GM19239 (cell line): ENCODE data around the gene FKBP2.

ENCODE experiments used
- DNase-seq: peaks from one replicate; pipeline ENCODE4 v3.0.0; 2011; ENCODE audit warnings: low spot score; ENCODE audit not compliant: insufficient read length
- FAIRE-seq: peaks from 2 replicates; lab custom pipeline; 2011; peaks lifted over from hg19 to GRCh38; lab: Jason Lieb, UNC

FKBP2 gene

DNA sequence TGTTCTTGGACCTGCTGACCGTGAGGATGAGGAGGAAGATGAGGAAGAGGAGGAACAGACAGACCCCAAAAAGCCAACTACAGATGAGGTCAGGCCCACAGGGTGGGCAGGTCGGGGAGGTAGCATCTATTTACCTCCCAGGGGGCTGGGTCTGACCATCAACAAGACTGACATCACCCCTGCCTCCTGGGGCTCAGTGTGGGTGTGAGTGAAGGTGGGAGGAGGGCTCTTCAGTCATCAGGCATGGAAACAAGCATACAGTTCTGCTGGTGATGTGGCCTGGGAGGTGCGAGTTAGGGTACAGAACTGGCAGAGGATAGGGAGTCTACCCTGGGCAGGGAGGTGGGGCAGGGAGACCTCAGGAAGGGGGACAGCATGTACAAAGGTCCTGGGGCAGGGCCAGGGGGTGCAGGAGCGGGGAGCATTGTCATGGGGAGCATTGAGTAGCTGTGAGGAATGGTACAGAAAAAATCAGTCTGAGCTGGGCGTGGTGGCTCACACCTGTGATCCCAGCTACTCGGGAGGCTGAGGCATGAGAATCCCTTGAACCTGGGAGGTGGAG, 19.3 kb downstream of the FKBP2 start:
- DNase-seq (no peak), FAIRE-seq (no peak)

DNA sequence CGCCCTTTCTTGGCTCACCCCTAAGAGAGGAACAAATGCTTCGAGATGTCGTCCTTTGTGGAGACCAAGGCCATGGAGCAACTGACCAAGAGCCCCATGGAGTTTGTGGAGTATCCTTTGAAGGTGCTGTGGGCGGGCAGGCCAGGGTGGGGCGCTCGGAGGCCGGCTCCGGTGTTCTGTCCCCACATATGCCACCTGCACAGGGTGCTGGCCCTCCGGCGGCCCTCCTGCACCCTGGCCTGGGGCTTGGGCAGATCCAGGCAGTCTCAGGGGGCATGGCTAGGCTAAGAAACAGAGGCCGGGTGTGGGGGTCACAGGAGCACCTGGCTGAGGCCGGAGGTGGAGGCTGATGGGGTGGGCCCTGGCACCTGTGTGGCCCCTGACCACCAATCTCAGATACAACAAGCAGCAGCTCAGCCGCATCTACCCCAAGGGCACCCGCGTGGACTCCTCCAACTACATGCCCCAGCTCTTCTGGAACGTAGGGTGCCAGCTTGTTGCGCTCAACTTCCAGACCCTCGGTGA, 20.7 kb downstream of the FKBP2 start:
- FAIRE-seq (no peak), DNase-seq (no peak)

DNA sequence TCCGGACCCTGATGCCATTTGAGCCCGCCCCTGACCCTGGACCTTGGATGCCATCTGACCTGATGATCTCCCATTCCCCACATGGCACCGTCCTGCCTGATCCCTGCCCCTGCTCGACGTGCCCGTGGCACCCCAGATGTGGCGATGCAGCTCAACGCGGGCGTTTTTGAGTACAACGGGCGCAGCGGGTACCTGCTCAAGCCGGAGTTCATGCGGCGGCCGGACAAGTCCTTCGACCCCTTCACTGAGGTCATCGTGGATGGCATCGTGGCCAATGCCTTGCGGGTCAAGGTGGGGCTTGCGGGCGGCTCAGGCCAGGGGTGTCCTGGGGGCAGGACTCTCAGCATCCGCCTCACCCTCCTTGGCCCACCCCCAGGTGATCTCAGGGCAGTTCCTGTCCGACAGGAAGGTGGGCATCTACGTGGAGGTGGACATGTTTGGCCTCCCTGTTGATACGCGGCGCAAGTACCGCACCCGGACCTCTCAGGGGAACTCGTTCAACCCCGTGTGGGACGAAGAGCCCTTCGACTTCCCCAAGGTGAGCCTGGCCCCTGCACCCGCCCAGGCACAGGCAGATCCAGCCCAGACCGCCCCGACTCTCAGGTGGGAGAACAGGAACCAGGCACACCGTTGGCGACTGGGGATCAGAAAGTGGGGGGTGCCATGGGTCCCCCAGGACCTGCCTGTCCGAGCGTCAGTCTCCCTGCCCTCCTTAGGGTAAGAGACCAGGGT, 21.5 kb downstream of the FKBP2 start:
- DNase-seq, result no peak
- FAIRE-seq, result no peak

DNA sequence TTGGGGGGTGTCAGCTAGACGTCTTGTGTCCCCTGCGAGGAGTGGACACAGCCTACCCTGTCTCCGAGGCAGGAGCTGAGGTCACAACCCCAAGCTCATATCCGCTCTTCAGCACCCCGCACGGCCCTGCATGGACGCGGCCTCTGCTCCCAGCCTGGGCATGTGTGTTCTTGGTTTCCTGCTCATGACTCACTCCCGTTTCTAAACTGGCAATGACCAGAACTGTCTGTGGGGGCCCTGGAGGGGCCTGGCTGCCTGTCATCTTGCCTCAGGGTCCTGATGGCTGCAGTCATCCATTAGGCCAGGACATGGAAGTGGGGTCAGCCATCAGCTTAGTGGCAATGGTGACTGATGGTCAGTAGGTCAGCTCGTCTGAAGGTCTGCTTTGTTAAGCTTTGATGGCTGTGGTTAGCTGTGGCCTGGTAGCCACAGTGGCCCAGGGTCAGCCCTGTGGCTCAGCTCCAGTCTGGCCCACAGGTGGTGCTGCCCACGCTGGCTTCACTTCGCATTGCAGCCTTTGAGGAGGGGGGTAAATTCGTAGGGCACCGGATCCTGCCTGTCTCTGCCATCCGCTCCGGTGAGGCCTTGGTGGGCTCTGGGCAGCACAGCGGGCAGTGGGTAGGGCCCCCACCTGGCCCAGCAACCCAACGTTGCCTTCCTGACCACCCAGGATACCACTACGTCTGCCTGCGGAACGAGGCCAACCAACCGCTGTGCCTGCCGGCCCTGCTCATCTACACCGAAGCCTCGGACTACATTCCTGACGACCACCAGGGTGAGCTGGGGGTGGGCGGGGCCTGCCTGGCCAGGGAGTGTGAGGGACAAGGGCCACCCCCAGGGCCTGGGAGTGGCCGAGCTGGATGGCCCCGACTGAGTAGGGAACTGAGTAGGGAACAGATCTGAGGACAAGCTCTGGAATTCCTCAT, 22.4 kb downstream of the FKBP2 start:
- FAIRE-seq, result no peak
- DNase-seq, result no peak

DNA sequence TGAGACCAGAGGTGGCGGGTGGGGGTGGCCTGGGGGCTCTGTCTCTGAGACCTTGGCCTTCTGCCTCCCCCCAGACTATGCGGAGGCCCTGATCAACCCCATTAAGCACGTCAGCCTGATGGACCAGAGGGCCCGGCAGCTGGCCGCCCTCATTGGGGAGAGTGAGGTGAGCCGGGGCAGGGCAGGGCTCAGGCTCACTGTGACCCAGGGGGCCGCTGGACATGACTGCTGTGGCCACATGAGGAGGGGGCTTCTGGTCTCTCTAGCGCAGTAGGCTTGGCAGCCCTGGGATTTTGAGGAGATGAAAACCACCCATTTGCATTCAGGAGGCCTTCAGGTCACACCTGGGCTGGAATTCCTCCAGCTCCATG, 23.0 kb downstream of the FKBP2 start:
- FAIRE-seq, result no peak
- no peak for DNase-seq

DNA sequence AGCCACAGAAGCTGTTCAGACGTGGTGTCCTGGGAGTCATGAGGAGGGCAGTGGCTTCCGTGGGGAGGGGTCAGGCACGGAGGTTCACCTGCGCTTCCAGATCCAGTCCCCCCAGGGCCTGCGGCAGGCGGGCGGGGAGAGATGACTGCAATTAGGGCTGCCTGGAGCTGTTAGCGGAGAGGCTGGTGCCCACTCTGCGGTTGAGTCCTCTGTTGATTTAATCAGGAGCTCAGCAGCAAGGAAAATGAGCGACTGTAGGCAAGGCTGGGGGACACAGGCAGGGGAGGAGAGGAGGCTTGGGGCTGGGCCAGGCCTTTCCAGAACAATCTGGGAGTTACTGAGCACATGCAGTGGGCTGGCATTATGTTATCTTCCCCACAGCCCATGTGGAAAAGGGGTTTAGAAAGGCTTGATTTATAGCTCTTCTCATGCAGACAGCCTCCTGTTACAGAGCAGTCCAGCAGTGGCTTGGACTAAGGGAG, 23.5 kb downstream of the FKBP2 start:
- FAIRE-seq (no peak), DNase-seq (no peak)

DNA sequence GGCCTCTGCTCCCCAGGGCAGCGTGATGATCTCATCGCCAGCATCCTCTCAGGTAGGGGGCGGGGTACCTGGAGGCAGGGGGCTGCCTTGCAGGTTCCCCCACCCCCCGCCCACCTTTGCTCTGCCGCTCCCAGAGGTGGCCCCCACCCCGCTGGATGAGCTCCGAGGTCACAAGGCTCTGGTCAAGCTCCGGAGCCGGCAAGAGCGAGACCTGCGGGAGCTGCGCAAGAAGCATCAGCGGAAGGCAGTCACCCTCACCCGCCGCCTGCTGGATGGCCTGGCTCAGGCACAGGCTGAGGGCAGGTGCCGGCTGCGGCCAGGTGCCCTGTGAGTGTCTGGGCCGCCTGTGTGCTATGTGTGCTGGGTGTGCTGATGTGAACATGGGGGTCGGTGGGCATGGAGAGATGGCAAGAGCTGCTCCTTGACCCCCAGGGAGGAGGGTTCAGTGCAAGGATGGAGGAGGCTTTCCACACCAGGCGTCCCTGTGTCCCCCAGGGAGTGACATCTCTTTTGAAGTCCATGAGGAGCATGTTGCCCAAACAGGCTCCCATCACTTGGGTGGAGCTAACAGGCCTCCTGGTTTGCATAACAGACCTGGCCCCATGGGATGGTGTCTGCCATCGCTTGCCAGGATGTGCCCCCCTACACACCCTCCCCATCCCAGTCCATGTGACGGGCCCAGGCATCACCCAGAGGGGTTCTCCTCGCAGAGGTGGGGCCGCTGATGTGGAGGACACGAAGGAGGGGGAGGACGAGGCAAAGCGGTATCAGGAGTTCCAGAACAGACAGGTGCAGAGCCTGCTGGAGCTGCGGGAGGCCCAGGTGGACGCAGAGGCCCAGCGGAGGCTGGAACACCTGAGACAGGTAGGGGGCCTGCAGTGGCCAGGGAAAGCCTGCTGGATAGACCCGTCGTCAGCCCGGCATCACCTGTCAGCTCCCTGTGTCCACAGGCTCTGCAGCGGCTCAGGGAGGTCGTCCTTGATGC, 24.6 kb downstream of the FKBP2 start:
- DNase-seq (no peak), FAIRE-seq (no peak)

DNA sequence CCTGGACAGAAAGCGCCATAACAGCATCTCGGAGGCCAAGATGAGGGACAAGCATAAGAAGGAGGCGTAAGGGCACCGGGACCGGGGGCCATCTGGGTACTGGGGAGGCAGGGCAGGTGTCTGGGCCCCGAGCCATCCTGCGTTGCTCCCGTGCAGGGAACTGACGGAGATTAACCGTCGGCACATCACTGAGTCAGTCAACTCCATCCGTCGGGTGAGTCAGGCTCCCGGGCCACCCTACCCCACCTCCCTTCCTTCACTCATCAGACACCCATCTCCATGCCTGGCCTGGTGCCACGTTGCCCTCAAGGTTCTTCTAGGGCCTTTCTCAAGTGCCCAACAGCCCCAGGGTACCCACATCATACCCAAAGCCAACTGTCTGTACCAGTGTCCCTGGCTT, 25.4 kb downstream of the FKBP2 start:
- no peak for FAIRE-seq
- DNase-seq, result no peak

DNA sequence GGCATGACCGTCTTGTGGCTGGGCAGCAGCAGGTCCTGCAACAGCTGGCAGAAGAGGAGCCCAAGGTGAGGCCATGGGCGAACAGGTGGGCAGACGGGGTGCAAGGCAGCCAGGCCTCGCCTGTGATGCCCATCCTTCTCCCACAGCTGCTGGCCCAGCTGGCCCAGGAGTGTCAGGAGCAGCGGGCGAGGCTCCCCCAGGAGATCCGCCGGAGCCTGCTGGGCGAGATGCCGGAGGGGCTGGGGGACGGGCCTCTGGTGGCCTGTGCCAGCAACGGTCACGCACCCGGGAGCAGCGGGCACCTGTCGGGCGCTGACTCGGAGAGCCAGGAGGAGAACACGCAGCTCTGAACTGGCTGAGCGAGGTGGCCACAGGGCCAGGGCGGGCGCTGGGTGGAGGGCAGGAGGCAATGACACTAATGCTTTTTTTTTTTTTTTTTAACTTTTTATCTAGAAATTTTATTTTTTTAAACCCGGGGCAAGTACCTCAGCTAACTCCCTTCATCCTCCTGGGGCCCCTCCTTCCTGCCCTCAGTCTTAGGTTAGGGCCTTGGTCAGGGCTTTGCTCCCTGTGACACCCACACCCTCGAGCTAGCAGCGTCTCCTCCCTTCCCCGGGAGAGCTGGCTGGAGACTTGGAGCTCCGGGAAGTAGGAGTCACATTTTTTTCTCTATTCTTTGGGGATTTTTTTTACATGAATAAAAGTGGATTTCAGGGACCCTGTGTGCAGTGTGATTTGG, 26.5 kb downstream of the FKBP2 start:
- FAIRE-seq (no peak), DNase-seq (no peak)

DNA sequence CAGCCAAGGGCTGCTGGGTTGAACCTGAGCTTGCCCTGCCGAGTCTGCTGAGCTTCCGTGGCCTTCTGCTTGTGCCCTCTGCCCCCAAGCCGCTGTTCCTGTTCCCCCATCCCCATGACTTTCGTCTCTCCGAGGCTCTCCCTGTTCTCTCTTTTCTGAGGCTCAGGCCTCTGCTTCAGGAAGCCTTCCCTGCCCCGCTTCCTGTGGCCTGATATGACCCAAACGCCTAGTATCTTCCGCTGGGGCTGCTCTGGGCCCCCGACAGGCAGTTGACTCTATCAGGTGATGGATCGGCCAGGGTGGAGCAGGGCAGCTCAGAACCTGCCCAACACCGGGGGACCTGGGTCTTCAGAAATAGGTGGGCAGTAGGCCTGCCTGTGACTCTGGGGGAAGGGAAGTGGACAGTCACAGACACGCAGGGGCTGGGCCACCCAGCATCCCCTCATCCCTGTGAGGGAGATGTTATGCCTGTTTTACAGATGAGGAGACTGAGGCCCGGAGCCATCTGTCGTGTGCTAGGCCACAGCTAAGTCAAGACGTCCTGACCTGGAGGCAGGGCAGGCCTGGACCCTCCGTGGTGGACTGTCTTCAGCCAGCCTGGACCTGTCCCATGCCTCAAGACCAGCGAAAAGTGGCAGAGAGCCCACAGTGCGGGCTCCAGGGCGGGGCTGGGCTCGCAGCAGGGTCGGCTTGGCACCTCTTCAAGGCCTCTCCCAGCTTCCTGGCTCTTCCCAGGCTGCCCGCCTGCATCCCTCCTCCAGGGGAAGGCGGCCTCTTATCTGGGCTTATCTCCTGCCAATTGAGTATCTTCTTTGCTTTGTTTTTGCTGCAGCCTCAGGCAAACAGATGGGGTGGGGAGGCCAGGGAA, 27.4 kb downstream of the FKBP2 start:
- DNase-seq, result no peak
- FAIRE-seq, result no peak

DNA sequence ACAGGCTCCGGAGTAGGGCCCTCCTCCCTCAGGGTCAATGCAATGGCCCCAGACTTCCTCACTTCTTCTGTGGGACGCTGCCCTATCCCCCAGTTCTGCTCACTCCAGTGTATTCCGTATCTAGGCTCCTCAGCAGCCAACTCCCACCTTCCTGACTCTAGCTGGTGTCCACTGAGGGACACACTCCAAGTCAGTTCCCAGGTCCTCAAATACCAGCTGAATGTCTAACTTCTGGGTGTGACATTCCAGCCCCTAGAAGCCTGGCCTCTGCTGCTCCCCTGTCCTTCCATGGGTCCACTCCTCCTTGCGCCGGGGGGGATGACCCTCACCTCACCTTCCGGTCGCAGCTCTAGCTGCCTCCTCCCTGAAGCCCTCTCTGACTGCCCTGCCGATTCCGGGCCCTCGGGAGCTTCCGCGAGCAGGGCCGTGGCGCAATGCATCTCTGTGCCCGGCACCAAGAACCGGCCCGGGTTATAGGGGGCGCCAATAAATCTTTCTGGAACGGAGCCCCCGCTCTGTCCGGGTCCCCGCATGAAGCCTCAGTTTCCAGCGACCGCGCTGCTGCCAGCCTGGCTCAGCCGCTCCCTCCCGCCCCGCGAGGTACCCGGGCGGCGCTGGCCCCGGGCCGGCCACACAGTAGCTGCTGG, 28.1 kb downstream of the FKBP2 start:
- no peak for DNase-seq
- peak; percentile 81 for FAIRE-seq

DNA sequence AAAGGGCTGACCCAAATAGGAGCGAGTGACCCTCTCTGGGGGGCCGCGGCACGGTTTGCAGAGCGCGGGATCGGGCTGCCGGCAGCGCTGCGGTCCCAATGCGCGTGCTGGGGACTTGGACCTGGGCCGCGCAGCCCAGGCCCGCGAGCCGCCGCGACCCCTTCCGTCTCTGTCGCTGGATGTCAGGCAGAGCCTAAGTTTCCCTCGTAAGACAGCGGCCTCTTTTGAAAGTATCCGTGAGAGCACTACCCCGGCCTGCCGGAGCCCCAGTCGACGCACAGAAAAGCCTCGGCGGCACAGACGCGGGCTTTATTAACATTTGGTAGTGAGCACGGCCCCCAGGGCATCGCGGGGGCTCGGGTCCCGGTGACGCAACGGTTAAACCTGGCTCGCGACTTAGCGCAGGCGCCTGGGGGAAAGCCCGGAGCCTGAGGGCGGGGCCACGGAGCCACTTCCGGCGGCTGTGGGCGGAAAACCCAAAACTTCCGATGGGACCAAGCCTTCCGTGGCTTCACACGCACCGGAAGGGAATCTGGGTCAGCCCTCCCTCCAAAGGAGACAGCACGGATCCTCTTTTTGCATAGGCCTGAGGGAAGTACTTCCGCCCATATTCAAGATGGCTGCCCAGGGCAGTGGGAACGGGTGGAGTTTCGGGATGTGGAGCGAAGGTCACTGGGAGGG, 28.8 kb downstream of the FKBP2 start:
- FAIRE-seq, result peak; percentile 94
- DNase-seq, result peak; percentile 78

DNA sequence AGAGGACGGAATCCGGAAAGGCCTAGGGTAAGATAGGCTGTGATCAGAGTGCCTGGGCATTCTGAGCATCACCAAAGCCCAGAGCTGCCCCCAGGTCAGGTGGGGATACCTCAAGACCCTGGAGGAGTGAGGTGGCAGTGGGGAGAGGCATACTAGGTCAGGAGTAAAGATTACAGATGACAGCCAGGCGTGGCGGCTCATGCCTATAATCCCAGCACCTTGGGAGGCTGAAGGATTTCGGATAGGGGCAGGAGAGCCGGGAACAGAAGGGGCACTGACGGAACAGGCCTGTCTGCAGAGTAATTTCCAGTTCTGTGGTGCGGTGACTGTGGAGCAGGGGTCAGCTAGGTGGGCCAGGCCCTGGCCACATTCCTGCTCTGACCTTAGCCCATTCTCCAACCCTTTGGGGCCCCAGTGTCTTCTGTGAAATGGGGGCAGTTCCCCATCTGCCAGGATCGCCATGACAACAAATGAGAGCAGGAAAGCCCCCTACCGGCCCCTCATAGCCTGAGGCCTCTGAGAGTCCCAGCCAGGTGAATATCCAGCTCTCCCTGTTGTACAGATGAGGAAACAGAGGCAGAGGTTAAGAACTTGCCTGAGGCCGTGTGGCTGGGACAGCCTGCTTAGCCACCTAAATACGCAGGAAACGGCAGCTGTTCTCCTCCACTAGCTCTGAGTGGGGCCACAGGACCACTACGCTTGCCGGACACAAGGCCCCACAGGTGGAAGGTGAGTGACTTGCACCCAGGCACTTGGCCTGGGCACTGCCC, 34.3 kb downstream of the FKBP2 start:
- no peak for DNase-seq
- no peak for FAIRE-seq

DNA sequence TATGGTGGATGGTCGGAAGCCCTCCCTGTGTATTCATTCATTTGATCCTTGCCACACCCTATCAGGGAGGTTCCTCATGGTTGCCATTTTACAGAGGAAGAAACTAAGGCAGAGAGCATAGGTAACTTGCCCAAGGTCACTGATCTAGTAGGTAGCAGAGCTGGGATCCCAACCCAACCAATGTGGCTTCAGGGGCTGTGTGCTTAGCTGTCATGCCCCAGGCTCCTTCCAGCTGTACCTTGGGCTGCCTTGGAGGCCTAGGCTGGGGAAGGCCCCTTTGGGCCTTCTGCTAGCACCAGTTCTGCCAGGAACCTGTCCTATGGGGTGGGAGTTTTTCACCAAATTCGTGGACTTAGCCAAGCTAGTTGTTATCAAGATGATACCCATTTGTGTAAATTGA, 34.9 kb downstream of the FKBP2 start:
- no peak for DNase-seq

DNA sequence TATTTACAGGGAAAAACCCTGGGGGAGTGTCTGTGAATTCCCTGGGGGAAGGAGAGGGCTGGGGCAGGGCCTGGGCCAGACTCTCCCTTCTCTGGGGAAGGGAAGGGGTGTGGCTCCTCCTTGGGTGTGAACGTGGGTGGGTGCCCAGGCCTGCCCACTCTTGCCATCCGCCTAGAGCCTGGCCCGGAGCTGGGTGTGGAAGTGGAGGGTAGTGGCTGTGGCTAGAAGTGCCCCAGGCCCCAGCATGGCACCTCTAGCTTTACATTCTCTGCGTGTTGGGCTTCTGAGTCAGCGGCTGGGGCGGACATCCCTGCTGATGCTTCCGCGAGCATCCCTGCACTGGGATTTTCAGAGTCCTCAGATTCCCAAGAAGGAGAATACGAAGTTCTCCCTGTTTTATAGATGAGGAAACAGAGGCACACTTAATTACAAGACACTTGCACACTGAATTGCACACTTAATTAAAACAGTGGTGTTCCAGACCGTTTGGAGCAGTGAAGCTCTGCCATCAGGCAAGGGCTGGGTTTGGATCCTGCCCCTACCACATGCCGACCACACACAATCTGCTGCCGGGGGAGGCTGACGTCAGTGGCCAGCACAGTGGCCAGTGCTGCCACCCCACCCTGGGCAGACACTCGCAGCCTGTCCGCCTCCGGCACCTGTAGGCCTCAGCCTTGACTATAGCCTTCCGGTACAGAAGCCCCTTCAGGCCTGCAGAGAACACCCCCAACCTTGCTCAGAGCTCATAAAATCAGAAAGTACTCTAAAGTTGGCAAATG, 35.9 kb downstream of the FKBP2 start:
- FAIRE-seq (no peak), DNase-seq (no peak)

More for the DNA sequence above, 34.9 kb downstream of the FKBP2 start:
- FAIRE-seq, result no peak
